K562 (cell line): ENCODE measurements around the gene IKBKE. TPM values are rescaled to one million over a fixed set of nuclear protein-coding genes. Genes with fewer than 3 reads are reported as not detected.

Experiments
- ATAC-seq: fragments of 200-7000 bp; cut with Tn5 transposase; 3 replicates; pipeline ENCODE4 v1.9.1; 2020; ENCODE audit warnings: moderate library complexity
- BruUV-seq: library from RNA; stranded (reverse); fragments of 400-500 nt; replicated peaks from 2 replicates; lab custom pipeline; 2021; lab: Mats Ljungman, UMichigan
- CTCF ChIA-PET: fragments of 300-600 bp; formaldehyde crosslinking; extraction: SDS; loops from one replicate; lab custom pipeline; 2021; ENCODE audit warnings: low intra/inter-chr PET ratio; lab: Yijun Ruan, JAX
- POLR2A ChIA-PET: fragments of 300-600, 350-650 bp; sonication (Branson Sonifier 250); formaldehyde crosslinking; extraction: SDS; loops from one replicate; lab custom pipeline; 2021; ENCODE audit warnings: antibody characterized with exemption, inconsistent platforms; lab: Yijun Ruan, JAX
- DNase-seq, 4 experiments: peaks; one replicate each; pipeline versions ENCODE4 v3.0.0 to v3.0.0-alpha.2; 2011 to 2018; ENCODE audit warnings: low spot score in 3 of 4, mixed read lengths in 3 of 4; ENCODE audit errors: extremely low read depth in 1 of 4
- FAIRE-seq: peaks from 2 replicates; lab custom pipeline; 2011; peaks lifted over from hg19 to GRCh38; lab: Jason Lieb, UNC
- H2AFZ ChIP-seq: 2 replicates; pipeline ENCODE4 v1.6.0; 2011; ENCODE audit warnings: low read depth, low read length, control low read depth, inconsistent platforms
- H3K27ac ChIP-seq: fragments of 200-600 bp; 3 replicates; pipeline ENCODE4 v1.8.0; 2011; ENCODE audit warnings: low read depth, mild to moderate bottlenecking, control low read depth, inconsistent platforms, low read length, moderate library complexity, mixed read lengths; ENCODE audit errors: extremely low read depth
- H3K27me3 ChIP-seq, 2 experiments: fragments of 300-600 bp in 1 of 2; 2 replicates in 1 of 2; 3 replicates in 1 of 2; pipeline versions ENCODE4 v1.6.0 to v1.8.0; 2011; ENCODE audit warnings: inconsistent platforms in 2 of 2, low read length in 2 of 2, mild to moderate bottlenecking in 1 of 2, mixed read lengths in 1 of 2, moderate library complexity in 1 of 2; ENCODE audit not compliant: control insufficient read depth in 2 of 2, insufficient read depth in 2 of 2
- H3K36me3 ChIP-seq: fragments of 300-600 bp; 3 replicates; pipeline ENCODE4 v1.8.0; 2011; ENCODE audit warnings: mild to moderate bottlenecking, low read length, inconsistent platforms; ENCODE audit not compliant: control insufficient read depth, insufficient read depth
- H3K4me1 ChIP-seq, 2 experiments: fragments of 200-600 bp in 1 of 2; replicated peaks in 1 of 2; 2 replicates in 1 of 2; 3 replicates in 1 of 2; pipeline versions ENCODE4 v1.5.1 to v1.8.0; 2011; ENCODE audit warnings: inconsistent platforms in 2 of 2, low read length in 2 of 2, mild to moderate bottlenecking in 1 of 2, mixed read lengths in 1 of 2, moderate library complexity in 1 of 2; ENCODE audit not compliant: control insufficient read depth in 2 of 2, insufficient read depth in 2 of 2
- H3K4me2 ChIP-seq: 2 replicates; pipeline ENCODE4 v1.6.1; 2011; ENCODE audit warnings: low read length, control low read depth, inconsistent platforms, mixed read lengths; ENCODE audit not compliant: insufficient read depth
- H3K4me3 ChIP-seq: fragments of 200-600 bp; sonication (generic), shearing (Covaris generic); 2 replicates; pipeline ENCODE4 v1.5.1; 2016; ENCODE audit warnings: control low read depth, inconsistent platforms
- H3K79me2 ChIP-seq: fragments of 200-600 bp; 3 replicates; pipeline ENCODE4 v1.8.0; 2011; ENCODE audit warnings: low read length, inconsistent platforms; ENCODE audit not compliant: control insufficient read depth, insufficient read depth
- H3K9ac ChIP-seq, 2 experiments: 2 replicates each; pipeline versions ENCODE4 v1.6.0 to v1.6.1; 2011; ENCODE audit warnings: low read depth in 2 of 2, low read length in 2 of 2, control low read depth in 1 of 2, inconsistent platforms in 1 of 2, mild to moderate bottlenecking in 1 of 2, mixed read lengths in 1 of 2; ENCODE audit not compliant: insufficient read depth in 1 of 2
- H3K9me1 ChIP-seq: one replicate; pipeline ENCODE4 v1.6.0; 2011; ENCODE audit warnings: inconsistent platforms, mild to moderate bottlenecking, low read length, moderate library complexity; ENCODE audit not compliant: control insufficient read depth, insufficient read depth
- H3K9me3 ChIP-seq: replicated peaks from 2 replicates; pipeline ENCODE4 v1.5.1; 2011; ENCODE audit warnings: low read depth, low read length, inconsistent platforms; ENCODE audit not compliant: control insufficient read depth, insufficient read depth
- H4K20me1 ChIP-seq: replicated peaks from 2 replicates; pipeline ENCODE4 v1.6.1; 2011; ENCODE audit warnings: low read length, inconsistent platforms, mixed read lengths; ENCODE audit not compliant: control insufficient read depth, insufficient read depth
- ZBTB1 ChIP-seq: sonication (generic); formaldehyde crosslinking; IDR thresholded peaks from 2 replicates; pipeline ENCODE4 v1.8.1; 2023; ENCODE audit warnings: missing genetic modification reagents, low read depth, mild to moderate bottlenecking, borderline replicate concordance
- ZNF121 ChIP-seq: sonication (generic); formaldehyde crosslinking; conservative IDR thresholded peaks from 2 replicates; pipeline ENCODE4 v1.8.0; 2022; ENCODE audit warnings: missing genetic modification reagents
- ZNF24 ChIP-seq: fragments of 450-650 bp; IDR thresholded peaks from 2 replicates; pipeline ENCODE4 v1.6.1; 2016
- WGBS: fragments of 100-300 bp; shearing (Covaris generic); methylation state at CpG from one replicate; pipeline ENCODE4 v1.1.6; 2016; ENCODE audit warnings: low coverage, mixed read lengths; ENCODE audit not compliant: insufficient coverage; ENCODE audit errors: missing lambda C conversion rate; 5-methylcytosine and 5-hydroxymethylcytosine counted together
- in situ Hi-C: fragments of 300-500 bp; cut with MboI; formaldehyde crosslinking; loops from 4 replicates; pipeline ENCODE4 v1.15.0; 2018; ENCODE audit warnings: inconsistent platforms, mixed read lengths
- intact Hi-C: fragments of 100-400 bp; cut with micrococcal nuclease; formaldehyde crosslinking; loops from 2 replicates; pipeline ENCODE4 v1.14.2; 2022
- polyA plus RNA-seq, 8 experiments: library from polyadenylated mRNA; depleted of rRNA in 4 of 8; stranded (reverse) in 5 of 8; unstranded in 3 of 8; fragments of >200 nt; fragmentation: Nextera tagmentation in 2 of 8; fragmentation: Illumina TruSeq in 1 of 8; extraction: Ambion mirVana in 2 of 8; extraction: Trizol in 1 of 8; gene quantifications; 2 replicates each; pipeline versions ENCODE4 v1.2.1 to v1.2.3, GENCODE V29; 2011 to 2014; ENCODE audit warnings: inconsistent platforms in 1 of 8, missing spikeins in 1 of 8
- total RNA-seq, 7 experiments: library from RNA; depleted of rRNA in 6 of 7; stranded (reverse); fragments of >200 nt in 6 of 7; fragmentation: Illumina TruSeq in 2 of 7; extraction: Trizol in 2 of 7; gene quantifications; 2 replicates each; pipeline versions ENCODE4 v1.2.1 to v1.2.3, GENCODE V29; 2011 to 2021; ENCODE audit warnings: low replicate concordance in 1 of 7
- TF ChIP-seq, protein P1 (sequence below): fragments of 450-650 bp; IDR thresholded peaks from 2 replicates; pipeline ENCODE4 v1.6.1; 2016; ENCODE audit warnings: missing biosample characterization, missing genetic modification characterization
- TF ChIP-seq, protein P2 (sequence below): sonication (generic); formaldehyde crosslinking; IDR thresholded peaks from 2 replicates; pipeline ENCODE4 v1.8.1; 2022; ENCODE audit warnings: missing genetic modification reagents

The IKBKE gene
- total and polyA plus RNA-seq, 9 of the 15 experiments (the other 6 are each of a cell fraction or from before 2014, with no cell fraction given) = 2.3 to 9.0 (median 4.8) TPM

- TF ChIP-seq, protein P1, sequence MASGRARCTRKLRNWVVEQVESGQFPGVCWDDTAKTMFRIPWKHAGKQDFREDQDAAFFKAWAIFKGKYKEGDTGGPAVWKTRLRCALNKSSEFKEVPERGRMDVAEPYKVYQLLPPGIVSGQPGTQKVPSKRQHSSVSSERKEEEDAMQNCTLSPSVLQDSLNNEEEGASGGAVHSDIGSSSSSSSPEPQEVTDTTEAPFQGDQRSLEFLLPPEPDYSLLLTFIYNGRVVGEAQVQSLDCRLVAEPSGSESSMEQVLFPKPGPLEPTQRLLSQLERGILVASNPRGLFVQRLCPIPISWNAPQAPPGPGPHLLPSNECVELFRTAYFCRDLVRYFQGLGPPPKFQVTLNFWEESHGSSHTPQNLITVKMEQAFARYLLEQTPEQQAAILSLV (tag) = no peak
- TF ChIP-seq, protein P2, sequence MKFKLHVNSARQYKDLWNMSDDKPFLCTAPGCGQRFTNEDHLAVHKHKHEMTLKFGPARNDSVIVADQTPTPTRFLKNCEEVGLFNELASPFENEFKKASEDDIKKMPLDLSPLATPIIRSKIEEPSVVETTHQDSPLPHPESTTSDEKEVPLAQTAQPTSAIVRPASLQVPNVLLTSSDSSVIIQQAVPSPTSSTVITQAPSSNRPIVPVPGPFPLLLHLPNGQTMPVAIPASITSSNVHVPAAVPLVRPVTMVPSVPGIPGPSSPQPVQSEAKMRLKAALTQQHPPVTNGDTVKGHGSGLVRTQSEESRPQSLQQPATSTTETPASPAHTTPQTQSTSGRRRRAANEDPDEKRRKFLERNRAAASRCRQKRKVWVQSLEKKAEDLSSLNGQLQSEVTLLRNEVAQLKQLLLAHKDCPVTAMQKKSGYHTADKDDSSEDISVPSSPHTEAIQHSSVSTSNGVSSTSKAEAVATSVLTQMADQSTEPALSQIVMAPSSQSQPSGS (CRISPR knock-in tag) = no peak
- no peak for TF ChIP-seq ZNF24
Measured at GRCh38 chr1:206463137-206463536, 7.1 kb upstream of the IKBKE start (continued).

DNA sequence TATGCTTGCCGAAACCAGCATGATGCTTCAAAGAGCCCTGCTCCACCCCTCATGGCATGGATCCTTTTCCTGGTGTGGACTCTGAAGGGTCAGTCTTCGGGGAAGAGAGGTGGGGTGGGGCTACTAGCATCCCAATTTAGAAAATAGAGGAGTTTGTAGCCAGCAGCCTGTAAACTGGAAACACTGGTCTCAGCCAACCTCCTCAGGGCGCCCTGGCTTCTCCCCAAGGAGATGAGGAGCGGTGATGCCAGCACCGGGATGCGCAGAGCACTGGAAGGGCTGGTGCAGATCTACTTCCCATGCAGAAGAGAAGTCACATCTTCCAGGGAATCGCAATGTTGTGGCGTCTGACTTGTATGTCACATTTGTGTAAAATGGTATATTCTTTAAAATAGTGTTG lies 6.4 kb upstream of the IKBKE start:
- ATAC-seq (no peak), DNase-seq (no peak), FAIRE-seq (no peak)
- TF ChIP-seq ZBTB1 (CRISPR knock-in tag) (no peak), ZNF121 (0 out of 2 replicates have a peak, but pooled peaks have one; percentile 6)
- H3K9me1 ChIP-seq = no peaks in the 10 kb centered on the region
- intact Hi-C loops = no loop called here
- H3K4me3 ChIP-seq = no peak overlapping the region
- ChIA-PET CTCF (no interaction called here), POLR2A (interaction anchor here (0.6 to 0.8 kb wide), 2 partner anchors 306 to 495 kb away, joined by 3 read pairs; partner anchors contain the start of gene IL19)
- no peak overlapping the region for H3K4me2 ChIP-seq
- H3K36me3 ChIP-seq = peaks cover 7% of the 10 kb centered on the region; the same call in 1 of the 3 replicates
- no peaks in the 10 kb centered on the region for H3K79me2 ChIP-seq
- H3K9me3 ChIP-seq = no peaks in the 10 kb centered on the region
- no TSS peak for BruUV-seq
- H2AFZ ChIP-seq = no peak overlapping the region
- in situ Hi-C loops = no loop called here
- peaks cover 15 to 22% of the 10 kb centered on the region in 2 experiments for H3K4me1 ChIP-seq
- no peak overlapping the region for H3K9ac ChIP-seq
- WGBS = 78% methylated on average over 8 of the region's 8 CpGs
- H3K27me3 ChIP-seq = peaks cover 0 to 4% of the 10 kb centered on the region in 2 experiments; a peak in 2 of 5 replicates
- no peaks in the 10 kb centered on the region for H4K20me1 ChIP-seq
- H3K27ac ChIP-seq = no peak overlapping the region
